RPMI8226 (cell line): ENCODE measurements around the gene NUDT3.
"Not testable (repeated sequence)": the region's sequence is repeated elsewhere in the genome, so short reads cannot be mapped to it uniquely, and the experiment has no call there.

ENCODE experiments used
- DNase-seq: peaks from one replicate; pipeline ENCODE4 v3.0.0-alpha.2; 2015

Gene NUDT3

GRCh38 chr6:34340394-34340793, 52.1 kb downstream of the NUDT3 start:
- no peak for DNase-seq

- no peak for DNase-seq
Observed at GRCh38 chr6:34339971-34340370, 52.5 kb downstream of the NUDT3 start.

GRCh38 chr6:34339432-34339831, 53.0 kb downstream of the NUDT3 start:
- no peak for DNase-seq

GRCh38 chr6:34338811-34339210, 53.7 kb downstream of the NUDT3 start:
- no peak for DNase-seq

- no peak for DNase-seq
Observed at GRCh38 chr6:34338377-34338776, 54.1 kb downstream of the NUDT3 start.

- no peak for DNase-seq
Observed at GRCh38 chr6:34334796-34335416, 57.6 kb downstream of the NUDT3 start.

GRCh38 chr6:34333858-34334257, 58.6 kb downstream of the NUDT3 start:
- no peak for DNase-seq

GRCh38 chr6:34332251-34333198, 59.9 kb downstream of the NUDT3 start:
- DNase-seq, result no peak

- DNase-seq, result no peak
Observed at GRCh38 chr6:34331371-34332050, 61.0 kb downstream of the NUDT3 start.

GRCh38 chr6:34329814-34330213, 62.7 kb downstream of the NUDT3 start:
- not testable (repeated sequence) for DNase-seq

GRCh38 chr6:34328969-34329368, 63.5 kb downstream of the NUDT3 start:
- DNase-seq, result no peak

GRCh38 chr6:34327313-34328205, 64.9 kb downstream of the NUDT3 start:
- not testable (repeated sequence) for DNase-seq

GRCh38 chr6:34325633-34326032, 66.8 kb downstream of the NUDT3 start:
- no peak for DNase-seq

GRCh38 chr6:34324738-34325444, 67.6 kb downstream of the NUDT3 start:
- DNase-seq, result no peak

- DNase-seq, result not testable (repeated sequence)
Observed at GRCh38 chr6:34324221-34324620, 68.2 kb downstream of the NUDT3 start.

- no peak for DNase-seq
Observed at GRCh38 chr6:34323300-34323699, 69.2 kb downstream of the NUDT3 start.

- DNase-seq, result no peak
Observed at GRCh38 chr6:34322732-34323131, 69.7 kb downstream of the NUDT3 start.

GRCh38 chr6:34321821-34322220, 70.6 kb downstream of the NUDT3 start:
- DNase-seq, result no peak

- no peak for DNase-seq
Observed at GRCh38 chr6:34319471-34319885, 73.0 kb downstream of the NUDT3 start.

- DNase-seq, result peak; percentile 42
Observed at GRCh38 chr6:34318499-34319470, 73.7 kb downstream of the NUDT3 start.
